Stomach (tissue), 4 donors: ENCODE measurements around the gene CGB8.

Experiments
- POLR2A ChIP-seq, 4 donors: fragments of 450-650 bp; IDR thresholded peaks; one replicate each; pipeline ENCODE4 v1.6.1; 2016; ENCODE audit warnings: antibody characterized with exemption in 4 of 4, control low read depth in 2 of 4, mild to moderate bottlenecking in 1 of 4, moderate library complexity in 1 of 4
- POLR2AphosphoS5 ChIP-seq, 3 donors: sonication (generic); formaldehyde crosslinking; IDR thresholded peaks; one replicate each; pipeline ENCODE4 v1.6.1; 2016; ENCODE audit warnings: antibody characterized with exemption in 3 of 3
- TF ChIP-seq, protein P1 (sequence below), 7 experiments: fragments of 450-650 bp in 4 of 7; fragments of 200-600 bp in 3 of 7; sonication (generic) in 3 of 7; IDR thresholded peaks; one replicate each; pipeline ENCODE4 v1.5.1; 2016 to 2019; ENCODE audit warnings: antibody characterized with exemption in 7 of 7, control low read depth in 2 of 7, mild to moderate bottlenecking in 1 of 7

DNA sequence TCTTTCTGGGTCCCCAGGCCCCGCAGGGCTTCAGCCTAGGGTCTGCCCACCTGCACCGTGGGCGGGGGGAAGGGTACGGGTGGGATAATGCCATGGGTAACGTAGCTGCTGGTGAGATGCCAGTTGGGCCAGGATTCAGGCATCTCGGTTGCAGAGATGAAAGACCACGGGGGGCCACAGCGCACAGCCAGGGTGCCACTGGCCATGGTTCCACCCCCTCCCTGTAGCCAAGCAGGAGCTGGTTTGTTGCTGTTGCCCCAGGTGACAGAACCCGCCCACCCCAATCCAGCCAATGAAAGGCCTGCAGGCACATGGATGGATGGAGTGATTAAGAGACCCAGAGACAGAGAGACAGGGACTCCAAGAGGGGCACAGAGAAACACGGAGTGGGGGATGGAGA lies 9.7 kb upstream of the CGB8 start:
- TF ChIP-seq POLR2A (IDR thresholded peaks at IDR 0.05), result no peak
- TF ChIP-seq, protein P1, sequence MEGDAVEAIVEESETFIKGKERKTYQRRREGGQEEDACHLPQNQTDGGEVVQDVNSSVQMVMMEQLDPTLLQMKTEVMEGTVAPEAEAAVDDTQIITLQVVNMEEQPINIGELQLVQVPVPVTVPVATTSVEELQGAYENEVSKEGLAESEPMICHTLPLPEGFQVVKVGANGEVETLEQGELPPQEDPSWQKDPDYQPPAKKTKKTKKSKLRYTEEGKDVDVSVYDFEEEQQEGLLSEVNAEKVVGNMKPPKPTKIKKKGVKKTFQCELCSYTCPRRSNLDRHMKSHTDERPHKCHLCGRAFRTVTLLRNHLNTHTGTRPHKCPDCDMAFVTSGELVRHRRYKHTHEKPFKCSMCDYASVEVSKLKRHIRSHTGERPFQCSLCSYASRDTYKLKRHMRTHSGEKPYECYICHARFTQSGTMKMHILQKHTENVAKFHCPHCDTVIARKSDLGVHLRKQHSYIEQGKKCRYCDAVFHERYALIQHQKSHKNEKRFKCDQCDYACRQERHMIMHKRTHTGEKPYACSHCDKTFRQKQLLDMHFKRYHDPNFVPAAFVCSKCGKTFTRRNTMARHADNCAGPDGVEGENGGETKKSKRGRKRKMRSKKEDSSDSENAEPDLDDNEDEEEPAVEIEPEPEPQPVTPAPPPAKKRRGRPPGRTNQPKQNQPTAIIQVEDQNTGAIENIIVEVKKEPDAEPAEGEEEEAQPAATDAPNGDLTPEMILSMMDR (IDR thresholded peaks at IDR 0.05), result no peak
- TF ChIP-seq POLR2AphosphoS5 (IDR thresholded peaks at IDR 0.05), result no peak
